DMS153 (cell line): ENCODE results near the gene DHRS13.
"Not testable (repeated sequence)": the region's sequence is repeated elsewhere in the genome, so short reads cannot be mapped to it uniquely, and the experiment has no call there.

Experiments
- DNase-seq: peaks from one replicate; lab custom pipeline; 2025; lab: John Stamatoyannopoulos, UW

The DHRS13 gene

DNA sequence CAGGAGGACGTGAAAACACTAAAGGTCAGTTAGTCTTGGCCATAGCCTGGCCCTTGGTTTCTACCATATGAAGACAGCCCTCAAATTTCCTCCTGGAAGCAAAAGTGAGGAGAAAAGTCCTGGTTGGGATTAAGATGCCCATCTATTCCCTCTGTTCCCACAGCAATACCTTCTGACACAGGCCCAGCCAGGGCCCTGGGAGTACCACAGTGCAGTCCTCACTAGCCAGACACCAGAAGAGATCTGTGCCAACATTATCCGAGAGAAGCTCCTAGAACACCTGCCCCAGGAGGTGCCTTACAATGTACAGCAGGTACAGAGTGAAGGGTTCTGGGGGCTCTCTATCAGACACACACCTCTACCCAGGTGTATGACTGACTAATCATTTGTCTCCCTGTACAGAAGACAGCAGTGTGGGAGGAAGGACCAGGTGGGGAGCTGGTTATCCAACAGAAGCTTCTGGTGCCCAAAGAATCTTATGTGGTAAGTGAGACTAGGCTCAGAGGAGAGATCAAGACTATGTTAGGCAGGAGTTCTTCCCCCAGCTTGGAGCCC is 44.0 kb downstream of the DHRS13 start:
- DNase-seq, result no peak

DNA sequence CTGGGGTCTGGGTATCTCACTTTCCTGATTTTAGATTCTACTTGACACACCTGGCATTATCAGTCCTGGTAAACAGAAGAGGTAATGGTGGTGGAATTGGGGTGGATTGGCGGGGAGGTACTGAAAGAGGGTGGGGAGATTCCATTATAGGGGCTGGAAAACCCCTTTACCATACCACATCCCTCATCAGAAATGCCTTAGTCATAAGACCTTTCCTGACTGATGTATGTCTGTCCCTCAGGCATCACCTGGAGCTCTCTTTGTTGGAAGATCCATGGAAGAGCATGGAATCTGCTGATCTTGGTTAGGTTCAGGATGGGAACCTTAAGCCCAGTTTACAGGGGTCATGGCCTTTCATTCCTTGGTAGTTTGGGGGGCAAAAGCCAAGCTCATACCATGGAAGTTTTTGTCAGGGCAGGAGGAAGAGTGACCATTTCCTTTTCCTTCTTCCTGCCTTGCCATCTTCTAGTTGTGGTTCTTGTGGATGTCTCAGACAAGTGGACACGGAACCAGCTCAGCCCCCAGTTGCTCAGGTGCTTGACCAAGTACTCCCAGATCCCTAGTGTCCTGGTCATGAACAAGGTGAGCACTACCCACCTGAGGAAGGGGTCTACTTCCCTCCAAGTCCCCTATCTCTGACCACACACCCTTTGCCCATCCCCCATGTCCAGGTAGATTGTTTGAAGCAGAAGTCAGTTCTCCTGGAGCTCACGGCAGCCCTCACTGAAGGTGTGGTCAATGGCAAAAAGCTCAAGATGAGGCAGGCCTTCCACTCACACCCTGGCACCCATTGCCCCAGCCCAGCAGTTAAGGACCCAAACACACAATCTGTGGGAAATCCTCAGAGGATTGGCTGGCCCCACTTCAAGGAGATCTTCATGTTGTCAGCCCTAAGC is 44.7 kb downstream of the DHRS13 start:
- DNase-seq, result no peak

DNA sequence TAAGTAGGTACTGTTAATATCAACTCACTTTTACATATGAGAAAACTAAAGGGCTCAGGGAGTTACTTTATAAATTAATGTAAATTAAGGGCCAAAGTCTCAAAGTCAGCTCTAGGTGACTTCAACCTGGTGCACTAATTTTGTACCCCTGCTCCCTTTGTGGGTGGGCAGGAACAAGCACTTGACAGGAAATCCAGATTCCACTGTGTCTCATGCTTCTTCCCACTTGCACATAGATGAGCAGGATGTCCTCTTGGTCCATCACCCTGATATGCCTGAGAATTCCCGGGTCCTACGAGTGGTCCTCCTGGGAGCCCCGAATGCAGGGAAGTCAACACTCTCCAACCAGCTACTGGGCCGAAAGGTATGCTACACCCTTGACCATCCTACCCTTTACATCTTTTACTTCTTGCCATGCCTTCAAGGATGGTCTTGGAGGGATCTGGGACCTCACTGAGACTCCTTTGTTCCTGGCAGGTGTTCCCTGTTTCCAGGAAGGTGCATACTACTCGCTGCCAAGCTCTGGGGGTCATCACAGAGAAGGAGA is 46.8 kb downstream of the DHRS13 start:
- no peak for DNase-seq

DNA sequence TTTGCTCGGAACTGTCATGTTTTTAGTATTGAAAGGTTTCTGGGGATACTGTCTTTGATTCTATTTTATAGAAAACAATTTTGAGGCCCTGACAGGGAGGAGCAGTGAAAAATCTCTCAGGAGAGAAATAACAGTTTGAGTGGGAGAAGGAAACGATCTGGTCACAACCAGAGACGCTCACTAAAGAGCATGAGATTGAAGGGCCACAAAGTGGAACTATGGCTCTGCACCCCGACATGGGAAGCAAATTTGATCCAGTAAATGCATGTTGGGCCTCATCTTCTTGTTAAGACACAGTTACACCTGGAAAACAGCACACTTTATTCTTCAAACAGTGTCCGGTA is 47.6 kb downstream of the DHRS13 start:
- DNase-seq, result no peak

DNA sequence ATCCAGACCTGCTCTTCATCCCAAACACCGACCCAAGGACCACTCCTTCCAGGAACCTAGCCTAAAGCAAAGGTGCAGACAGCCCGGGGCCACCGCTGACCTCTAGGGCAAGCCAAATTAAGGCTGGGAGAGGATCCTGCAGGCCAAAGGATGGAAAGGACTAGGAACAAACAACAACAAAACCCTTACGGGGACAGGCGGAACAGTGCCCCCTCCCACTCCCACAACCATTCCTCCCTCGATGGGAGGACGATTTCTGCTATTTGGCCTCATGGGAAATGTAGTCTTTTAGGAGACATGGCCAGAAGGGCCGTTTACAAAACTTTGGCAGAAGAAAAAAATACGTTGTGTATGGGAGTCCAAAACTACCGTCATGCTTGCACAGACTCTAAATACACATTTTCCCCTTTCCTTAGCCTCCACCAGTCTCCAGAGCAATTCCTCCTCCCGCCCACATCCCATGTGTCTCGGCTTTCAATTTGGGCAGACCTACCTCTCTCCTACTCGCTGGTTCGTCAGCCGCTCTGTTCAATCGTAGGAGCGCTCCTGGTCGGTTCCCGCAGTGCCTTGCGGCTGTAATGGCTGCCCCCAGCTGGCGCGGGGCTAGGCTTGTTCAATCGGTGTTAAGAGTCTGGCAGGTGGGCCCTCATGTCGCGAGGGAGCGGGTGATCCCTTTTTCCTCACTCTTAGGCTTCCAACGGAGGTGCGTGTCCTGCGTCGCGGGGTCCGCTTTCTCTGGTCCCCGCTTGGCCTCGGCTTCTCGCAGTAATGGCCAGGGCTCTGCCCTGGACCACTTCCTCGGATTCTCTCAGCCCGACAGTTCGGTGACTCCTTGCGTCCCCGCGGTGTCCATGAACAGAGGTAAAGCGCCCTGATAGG is 48.2 kb downstream of the DHRS13 start, which contains the start of gene ERAL1:
Gene ERAL1 (plus strand): TSS at position 560 of the 879 bp plus-strand sequence. CDS start 19 bp downstream, at position 579.
- DNase-seq, result peak; percentile 77

DNA sequence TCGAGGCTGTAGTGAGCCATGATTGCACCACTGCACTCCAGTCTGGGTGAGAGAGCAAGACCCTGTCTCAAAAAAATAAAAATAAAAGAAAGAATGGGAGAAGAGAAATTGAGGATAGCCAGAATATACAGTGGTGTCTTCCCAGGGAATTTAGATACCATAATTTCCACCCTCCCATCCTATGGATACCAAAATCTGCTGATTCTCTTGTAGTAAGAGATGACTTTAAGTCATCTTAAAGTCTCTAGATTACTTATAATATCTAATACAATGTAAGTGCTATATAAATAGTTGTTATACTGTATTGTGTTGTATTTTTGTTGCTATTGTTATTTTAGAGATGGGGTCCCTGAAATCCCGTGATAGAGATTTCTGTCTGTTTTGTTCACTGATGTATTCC is 49.6 kb downstream of the DHRS13 start:
- no peak for DNase-seq

DNA sequence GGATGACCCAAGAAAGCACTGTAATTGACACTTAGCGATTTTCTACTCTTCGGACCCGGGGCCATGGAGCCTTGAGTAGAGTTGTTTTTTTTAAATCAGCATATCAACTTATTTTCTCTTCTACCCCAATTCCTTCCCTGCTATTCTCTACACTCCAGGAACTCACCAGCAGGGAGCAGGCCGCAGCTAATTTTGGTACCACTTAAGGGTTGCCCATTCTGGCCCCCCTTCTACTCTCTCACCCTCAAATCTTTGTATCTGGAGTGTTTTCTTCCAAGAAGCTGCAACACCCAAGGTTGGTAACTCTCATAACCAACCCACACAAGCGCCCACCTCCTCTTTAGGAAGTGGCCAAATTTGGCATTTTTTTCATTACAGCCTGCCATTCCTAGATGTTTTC is 53.6 kb downstream of the DHRS13 start:
- no peak for DNase-seq

DNA sequence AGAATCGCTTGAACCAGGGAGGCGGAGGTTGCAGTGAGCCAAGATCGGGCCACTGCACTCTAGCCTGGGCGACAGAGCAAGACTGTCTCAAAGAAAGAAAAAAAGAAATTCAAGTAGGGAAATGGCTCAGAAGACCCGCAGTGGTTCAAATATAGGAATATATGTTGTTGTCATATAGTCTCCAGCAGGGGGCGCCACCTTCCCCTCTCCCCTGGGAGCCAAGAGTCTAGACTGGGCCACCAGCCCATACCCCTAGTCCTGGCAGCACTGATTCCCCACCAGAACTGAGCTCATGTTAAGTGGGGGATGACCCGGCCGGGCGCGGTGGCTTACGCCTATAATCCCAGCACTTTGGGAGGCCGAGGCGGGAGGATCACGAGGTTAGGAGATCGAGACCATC is 54.2 kb downstream of the DHRS13 start:
- not testable (repeated sequence) for DNase-seq
